Suprapubic skin (tissue), 4 donors: ENCODE data around the gene FH. TPM values are rescaled to one million over a fixed set of nuclear protein-coding genes. Genes with fewer than 3 reads are reported as not detected.
A peak's percentile ranks its signal among the peaks of the same experiment; 100 is the strongest.

Experiments used
- DNase-seq, 2 donors: peaks; one replicate each; pipeline ENCODE4 v3.0.0-alpha.2; 2019; ENCODE audit warnings: low spot score in 2 of 2
- H3K27ac ChIP-seq: fragments of 200-600 bp; sonication (generic); one replicate; pipeline ENCODE4 v1.5.1; 2019
- H3K27me3 ChIP-seq: fragments of 200-600 bp; sonication (generic); one replicate; pipeline ENCODE4 v1.5.1; 2019
- H3K36me3 ChIP-seq: fragments of 200-600 bp; sonication (generic); one replicate; pipeline ENCODE4 v1.5.1; 2019
- H3K4me1 ChIP-seq: fragments of 200-600 bp; sonication (generic); one replicate; pipeline ENCODE4 v1.5.1; 2019
- H3K4me3 ChIP-seq: fragments of 200-600 bp; sonication (generic); one replicate; pipeline ENCODE4 v1.5.1; 2019; ENCODE audit warnings: mild to moderate bottlenecking
- H3K9me3 ChIP-seq: fragments of 200-600 bp; sonication (generic); one replicate; pipeline ENCODE4 v1.5.1; 2019
- CTCF ChIP-seq, 2 donors: fragments of 200-600 bp in 1 of 2; fragments of 450-650 bp in 1 of 2; sonication (generic) in 1 of 2; IDR thresholded peaks; one replicate each; pipeline ENCODE4 v1.5.1; 2016 to 2019; ENCODE audit warnings: antibody characterized with exemption in 2 of 2, mild to moderate bottlenecking in 1 of 2, moderate library complexity in 1 of 2
- EP300 ChIP-seq: sonication (generic); formaldehyde crosslinking; IDR thresholded peaks from one replicate; pipeline ENCODE4 v1.6.1; 2017; ENCODE audit warnings: antibody characterized with exemption
- POLR2A ChIP-seq, 2 donors: fragments of 450-650 bp; IDR thresholded peaks; one replicate each; pipeline ENCODE4 v1.6.1; 2017; ENCODE audit warnings: antibody characterized with exemption in 2 of 2, mild to moderate bottlenecking in 2 of 2, moderate library complexity in 2 of 2
- POLR2AphosphoS5 ChIP-seq, 3 donors: sonication (generic); formaldehyde crosslinking; IDR thresholded peaks; one replicate each; pipeline ENCODE4 v1.6.1; 2017; ENCODE audit warnings: antibody characterized with exemption in 3 of 3
- WGBS: methylation state at CpG from one replicate; pipeline ENCODE4 v1.1.5; 2018; 5-methylcytosine and 5-hydroxymethylcytosine counted together
- total RNA-seq, 4 donors: library from RNA; depleted of rRNA; stranded (reverse); fragments of >200 nt; gene quantifications; one replicate each; pipeline ENCODE4 v1.1.0, GENCODE V29; 2016

FH gene
- total RNA-seq, 4 donors from 2014 or later: 24.2 to 65.8 (median 51.2) TPM

DNA sequence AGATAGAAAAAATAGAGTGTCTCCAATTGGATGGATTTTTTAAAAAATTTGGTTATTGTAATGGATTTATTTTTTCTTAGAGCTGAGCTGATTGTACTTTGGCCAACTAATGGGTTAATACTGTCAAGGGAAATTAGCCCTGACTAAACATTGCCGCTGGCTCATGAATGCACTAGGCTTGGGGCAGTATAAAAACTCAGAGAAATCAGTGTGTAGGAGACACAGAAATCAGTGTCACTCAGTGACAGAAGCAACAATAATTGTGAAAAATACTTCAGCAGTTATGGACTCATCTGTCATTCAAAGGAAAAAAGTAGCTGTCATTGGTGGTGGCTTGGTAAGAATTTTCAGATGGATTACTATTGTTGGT lies 12.6 kb upstream of the FH start, which contains the start of gene KMO:
Gene KMO (plus strand): TSS at position 217 of the 370 bp plus-strand sequence. CDS start 67 bp downstream, at position 284.
- WGBS: 3% methylated on average over 1 of the region's 1 CpG
- peaks cover 10% of the 10 kb centered on the region for H3K4me1 ChIP-seq
- H3K9me3 ChIP-seq: no peaks in the 10 kb centered on the region
- peak within 1 kb of the TSS; percentile 7 for H3K27ac ChIP-seq
- no peak for TF ChIP-seq CTCF (IDR thresholded peaks at IDR 0.05)
- no peaks in the 10 kb centered on the region for H3K27me3 ChIP-seq
- H3K4me3 ChIP-seq: peak within 1 kb of the TSS; percentile 57
- DNase-seq: no peak
- H3K36me3 ChIP-seq: no peaks in the 10 kb centered on the region

- Histone ChIP-seq H3K4me3 (peak overlapping the region; percentile 57), H3K36me3 (no peaks in the 10 kb centered on the region), H3K4me1 (peaks cover 10% of the 10 kb centered on the region), H3K27me3 (no peaks in the 10 kb centered on the region), H3K27ac (peak overlapping the region; percentile 7), H3K9me3 (no peaks in the 10 kb centered on the region)
- WGBS: 5% methylated on average over 11 of the region's 11 CpGs
- no peak for TF ChIP-seq EP300
- peak; percentile 8 to 33 for TF ChIP-seq CTCF (IDR thresholded peaks at IDR 0.05)
- TF ChIP-seq POLR2AphosphoS5 (IDR thresholded peaks at IDR 0.05): no peak
- no peak for TF ChIP-seq POLR2A (IDR thresholded peaks at IDR 0.05)
- no peak for DNase-seq
Observed at GRCh38 chr1:241531195-241532161, 11.9 kb upstream of the FH start.

DNA sequence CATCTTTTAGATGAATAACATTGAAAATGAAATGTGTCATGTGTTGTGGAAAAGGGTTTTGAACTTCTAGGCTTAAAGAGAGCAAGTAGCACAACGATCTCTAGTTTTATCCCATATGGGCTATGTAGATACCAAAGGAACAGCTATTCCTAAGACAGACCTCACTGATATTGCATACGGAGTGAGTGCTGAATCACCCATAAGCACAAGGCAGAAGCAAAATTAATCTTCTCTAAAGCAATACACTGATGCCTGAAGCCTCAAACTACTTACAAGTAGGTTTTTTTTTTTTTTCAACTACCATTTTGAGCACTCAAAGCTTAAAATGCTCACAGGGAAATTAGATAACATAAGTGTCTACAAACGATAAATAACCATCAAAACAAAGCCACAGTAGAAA lies 7.6 kb upstream of the FH start:
- no peak for DNase-seq
- no peak overlapping the region for H3K27ac ChIP-seq
- H3K27me3 ChIP-seq: peaks cover 11% of the 10 kb centered on the region
- no peaks in the 10 kb centered on the region for H3K36me3 ChIP-seq
- H3K4me1 ChIP-seq: peaks cover 9% of the 10 kb centered on the region
- H3K9me3 ChIP-seq: no peaks in the 10 kb centered on the region
- no peak for TF ChIP-seq CTCF (IDR thresholded peaks at IDR 0.05)
- no peak for TF ChIP-seq EP300
- no peak for TF ChIP-seq POLR2AphosphoS5 (IDR thresholded peaks at IDR 0.05)
- no peak for TF ChIP-seq POLR2A (IDR thresholded peaks at IDR 0.05)
- H3K4me3 ChIP-seq: no peak overlapping the region
- 89% methylated on average over 3 of the region's 3 CpGs for WGBS

GRCh38 chr1:241525026-241525425 lies 5.5 kb upstream of the FH start:
- WGBS: 77% methylated on average over 3 of the region's 3 CpGs
- H3K36me3 ChIP-seq: no peaks in the 10 kb centered on the region
- TF ChIP-seq POLR2A (IDR thresholded peaks at IDR 0.05): no peak
- TF ChIP-seq EP300: no peak
- no peak for TF ChIP-seq POLR2AphosphoS5 (IDR thresholded peaks at IDR 0.05)
- TF ChIP-seq CTCF (IDR thresholded peaks at IDR 0.05): no peak

DNA sequence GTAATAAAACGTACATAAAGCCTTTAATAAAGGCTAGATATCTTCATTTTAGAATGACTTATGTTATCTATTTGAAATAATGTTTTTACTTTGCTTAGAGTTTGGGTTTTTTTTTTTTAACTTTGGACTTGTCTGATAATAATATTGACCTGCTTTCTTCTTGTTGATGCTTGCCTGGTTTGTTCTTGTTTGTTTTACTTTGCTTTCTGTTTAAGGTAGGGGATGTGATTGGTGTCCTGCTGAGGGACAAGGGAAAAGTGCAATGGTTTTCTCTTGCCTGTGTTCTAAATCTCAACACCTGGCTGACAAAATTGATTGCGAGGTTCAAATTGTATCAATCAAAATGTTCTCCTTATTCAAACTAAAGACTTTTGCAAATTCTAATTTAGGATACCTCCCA lies 2.2 kb upstream of the FH start:
- Histone ChIP-seq H3K4me1 (peaks cover 24% of the 10 kb centered on the region), H3K4me3 (no peak overlapping the region), H3K36me3 (no peaks in the 10 kb centered on the region), H3K27ac (no peak overlapping the region), H3K27me3 (peaks cover 11% of the 10 kb centered on the region), H3K9me3 (no peaks in the 10 kb centered on the region)
- no peak for TF ChIP-seq POLR2A (IDR thresholded peaks at IDR 0.05)
- TF ChIP-seq CTCF (IDR thresholded peaks at IDR 0.05): no peak
- no peak for TF ChIP-seq POLR2AphosphoS5 (IDR thresholded peaks at IDR 0.05)
- no peak for TF ChIP-seq EP300
- no peak for DNase-seq
- WGBS: 92% methylated on average over 2 of the region's 2 CpGs

More at GRCh38 chr1:241525026-241525425, 5.5 kb upstream of the FH start:
- no peaks in the 10 kb centered on the region for H3K9me3 ChIP-seq
- no peak overlapping the region for H3K4me3 ChIP-seq
- peaks cover 11% of the 10 kb centered on the region for H3K27me3 ChIP-seq
- DNase-seq: no peak
- H3K4me1 ChIP-seq: peaks cover under 1% of the 10 kb centered on the region
- H3K27ac ChIP-seq: no peak overlapping the region
